B cell (primary cell): ENCODE results near the gene CPA2.

Experiments
- EZH2 ChIP-seq: IDR thresholded peaks from 2 replicates; pipeline ENCODE4 v1.6.1; 2012; ENCODE audit warnings: borderline replicate concordance, low read depth, mild to moderate bottlenecking, moderate library complexity, low read length; ENCODE audit not compliant: insufficient read depth, poor library complexity, severe bottlenecking
- TF ChIP-seq, protein P1 (sequence below): fragments of 200-600 bp; IDR thresholded peaks from one replicate; pipeline ENCODE4 v1.8.0; 2022; ENCODE audit warnings: antibody characterized with exemption, mild to moderate bottlenecking

DNA sequence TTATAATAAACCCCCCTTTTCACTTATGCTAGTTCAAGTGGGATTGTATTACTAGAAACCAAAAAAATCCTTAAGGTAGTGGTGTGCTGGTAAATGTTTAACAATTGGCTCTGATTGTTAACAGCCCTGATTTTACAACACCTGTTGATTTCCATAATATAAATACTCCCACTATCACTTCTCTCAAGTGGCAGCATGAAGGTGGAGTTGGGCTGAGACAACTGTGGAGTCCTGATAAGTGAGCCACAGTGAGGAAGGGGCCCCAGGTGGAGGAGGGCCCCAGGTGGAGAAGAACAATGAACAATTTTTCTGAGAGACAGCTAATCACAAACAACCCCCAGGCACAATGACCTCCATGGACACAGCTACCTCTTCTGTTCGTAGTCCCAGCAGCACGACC is 32.6 kb upstream of the CPA2 start:
- TF ChIP-seq, protein P1, sequence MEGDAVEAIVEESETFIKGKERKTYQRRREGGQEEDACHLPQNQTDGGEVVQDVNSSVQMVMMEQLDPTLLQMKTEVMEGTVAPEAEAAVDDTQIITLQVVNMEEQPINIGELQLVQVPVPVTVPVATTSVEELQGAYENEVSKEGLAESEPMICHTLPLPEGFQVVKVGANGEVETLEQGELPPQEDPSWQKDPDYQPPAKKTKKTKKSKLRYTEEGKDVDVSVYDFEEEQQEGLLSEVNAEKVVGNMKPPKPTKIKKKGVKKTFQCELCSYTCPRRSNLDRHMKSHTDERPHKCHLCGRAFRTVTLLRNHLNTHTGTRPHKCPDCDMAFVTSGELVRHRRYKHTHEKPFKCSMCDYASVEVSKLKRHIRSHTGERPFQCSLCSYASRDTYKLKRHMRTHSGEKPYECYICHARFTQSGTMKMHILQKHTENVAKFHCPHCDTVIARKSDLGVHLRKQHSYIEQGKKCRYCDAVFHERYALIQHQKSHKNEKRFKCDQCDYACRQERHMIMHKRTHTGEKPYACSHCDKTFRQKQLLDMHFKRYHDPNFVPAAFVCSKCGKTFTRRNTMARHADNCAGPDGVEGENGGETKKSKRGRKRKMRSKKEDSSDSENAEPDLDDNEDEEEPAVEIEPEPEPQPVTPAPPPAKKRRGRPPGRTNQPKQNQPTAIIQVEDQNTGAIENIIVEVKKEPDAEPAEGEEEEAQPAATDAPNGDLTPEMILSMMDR, result no peak
- TF ChIP-seq EZH2, result no peak
